HepG2 (cell line): ENCODE data around the gene NUP93. TPM values are rescaled to one million over a fixed set of nuclear protein-coding genes. Genes with fewer than 3 reads are reported as not detected.

Experiments used
- ATAC-seq: fragments of 200-7000 bp; cut with Tn5 transposase; 3 replicates; pipeline ENCODE4 v1.9.1; 2020; ENCODE audit warnings: mild to moderate bottlenecking, moderate library complexity
- BruUV-seq: library from RNA; stranded (reverse); fragments of 400-500 nt; replicated peaks from 2 replicates; lab custom pipeline; 2021; lab: Mats Ljungman, UMichigan
- CTCF ChIA-PET: fragments of 300-600 bp; formaldehyde crosslinking; extraction: SDS; loops from one replicate; lab custom pipeline; 2021; ENCODE audit warnings: low total read pairs, inconsistent platforms, low intra/inter-chr PET ratio; lab: Yijun Ruan, JAX
- POLR2A ChIA-PET: fragments of 350-600 bp; sonication (Branson Sonifier 250); formaldehyde crosslinking; loops from one replicate; lab custom pipeline; 2020; ENCODE audit warnings: antibody characterized with exemption, inconsistent platforms; lab: Yijun Ruan, JAX
- DNase-seq: peaks from one replicate; pipeline ENCODE4 v3.0.0-alpha.2; 2015; ENCODE audit warnings: low spot score
- FAIRE-seq: peaks from 3 replicates; lab custom pipeline; 2011; peaks lifted over from hg19 to GRCh38; lab: Jason Lieb, UNC
- H2AFZ ChIP-seq: one replicate; pipeline ENCODE4 v1.6.1; 2011; ENCODE audit warnings: low read length, inconsistent platforms
- H3K27ac ChIP-seq: fragments of 300-600 bp; 3 replicates; pipeline ENCODE4 v1.8.0; 2011; ENCODE audit warnings: mixed run types, mild to moderate bottlenecking, mixed read lengths, low read length, inconsistent platforms; ENCODE audit not compliant: insufficient read depth; ENCODE audit errors: extremely low read length
- H3K27me3 ChIP-seq, 2 experiments: fragments of 200-600 bp in 1 of 2; 2 replicates in 1 of 2; 3 replicates in 1 of 2; pipeline versions ENCODE4 v1.6.0 to v1.8.0; 2011; ENCODE audit warnings: low read length in 2 of 2, mild to moderate bottlenecking in 2 of 2, moderate library complexity in 2 of 2, inconsistent platforms in 1 of 2; ENCODE audit not compliant: insufficient read depth in 2 of 2, control insufficient read depth in 1 of 2
- H3K36me3 ChIP-seq, 2 experiments: fragments of 200-600 bp in 1 of 2; replicated peaks in 1 of 2; 2 replicates in 1 of 2; 3 replicates in 1 of 2; pipeline versions ENCODE4 v1.5.1 to v1.8.0; 2011; ENCODE audit warnings: low read length in 2 of 2, inconsistent platforms in 1 of 2; ENCODE audit not compliant: insufficient read depth in 2 of 2, control insufficient read depth in 1 of 2
- H3K4me1 ChIP-seq: 2 replicates; pipeline ENCODE4 v1.5.1; 2012; ENCODE audit warnings: low read length, inconsistent platforms; ENCODE audit not compliant: insufficient read depth
- H3K4me2 ChIP-seq: 2 replicates; pipeline ENCODE4 v1.6.0; 2011; ENCODE audit warnings: low read depth, low read length, inconsistent platforms
- H3K4me3 ChIP-seq, 3 experiments: fragments of 200-600 bp in 1 of 3; sonication (generic), shearing (Covaris generic) in 1 of 3; replicated peaks in 1 of 3; 2 replicates each; pipeline ENCODE4 v1.5.1; 2011 to 2016; ENCODE audit warnings: low read length in 3 of 3, inconsistent platforms in 2 of 3, low read depth in 2 of 3, mild to moderate bottlenecking in 2 of 3, control low read depth in 1 of 3, mixed read lengths in 1 of 3; ENCODE audit not compliant: insufficient read depth in 1 of 3
- H3K79me2 ChIP-seq: one replicate; pipeline ENCODE4 v1.6.1; 2011; ENCODE audit warnings: low read length, inconsistent platforms; ENCODE audit not compliant: insufficient read depth
- H3K9ac ChIP-seq: 2 replicates; pipeline ENCODE4 v1.6.0; 2011; ENCODE audit warnings: mild to moderate bottlenecking, low read depth, low read length, inconsistent platforms; ENCODE audit not compliant: insufficient read depth
- H3K9me3 ChIP-seq: 2 replicates; pipeline ENCODE4 v1.5.1; 2012; ENCODE audit warnings: mild to moderate bottlenecking, low read length
- H4K20me1 ChIP-seq: 2 replicates; pipeline ENCODE4 v1.6.0; 2011; ENCODE audit warnings: inconsistent platforms, mild to moderate bottlenecking, low read length, moderate library complexity; ENCODE audit not compliant: insufficient read depth
- MED13 ChIP-seq: sonication (generic); formaldehyde crosslinking; IDR thresholded peaks from 2 replicates; pipeline ENCODE4 v1.5.0; 2020; ENCODE audit warnings: missing genetic modification reagents
- NFKBIZ ChIP-seq: IDR thresholded peaks from 2 replicates; pipeline ENCODE4 v1.6.1; 2018; ENCODE audit warnings: missing genetic modification reagents, missing compliant biosample characterization
- RXRA ChIP-seq: sonication (generic); formaldehyde crosslinking; IDR thresholded peaks from 2 replicates; pipeline ENCODE4 v1.5.1; 2020; ENCODE audit warnings: missing genetic modification reagents
- ZNF274 ChIP-seq: sonication (generic); formaldehyde crosslinking; IDR thresholded peaks from 2 replicates; pipeline ENCODE4 v1.5.1; 2020; ENCODE audit warnings: mild to moderate bottlenecking, missing genetic modification reagents
- ZNF839 ChIP-seq: sonication (generic); formaldehyde crosslinking; IDR thresholded peaks from 2 replicates; pipeline ENCODE4 v1.4.0; 2020; ENCODE audit warnings: missing genetic modification reagents, mild to moderate bottlenecking, borderline replicate concordance
- ZNF883 ChIP-seq: sonication (generic); formaldehyde crosslinking; IDR thresholded peaks from 2 replicates; pipeline ENCODE4 v1.5.1; 2020; ENCODE audit warnings: mild to moderate bottlenecking, missing genetic modification reagents; ENCODE audit errors: not compliant biosample characterization
- WGBS: methylation state at CpG from one replicate; pipeline ENCODE4 v1.1.6; 2017; ENCODE audit warnings: low lambda C conversion rate; 5-methylcytosine and 5-hydroxymethylcytosine counted together
- in situ Hi-C: cut with HindIII; loops from 2 replicates; pipeline ENCODE4 v1.10.0; 2017; ENCODE audit warnings: low pct_unique_long_range_greater_than_20kb; ENCODE audit not compliant: extremely low pct_ligation_motif_present
- intact Hi-C: fragments of 100-400 bp; cut with micrococcal nuclease; formaldehyde crosslinking; loops from one replicate; pipeline ENCODE4 v1.10.0; 2022; ENCODE audit not compliant: unreplicated experiment
- polyA plus RNA-seq, 8 experiments: library from polyadenylated mRNA; depleted of rRNA in 3 of 8; stranded (reverse) in 7 of 8; unstranded in 1 of 8; fragments of >200 nt; fragmentation: Illumina TruSeq in 4 of 8; extraction: Trizol in 4 of 8; gene quantifications; 2 replicates each; pipeline versions ENCODE4 v1.2.1 to v1.2.3, GENCODE V29; 2011 to 2016; ENCODE audit warnings: low read depth in 4 of 8, missing spikeins in 1 of 8, mixed read lengths in 1 of 8; ENCODE audit not compliant: insufficient read depth in 1 of 8
- total RNA-seq, 5 experiments: library from RNA; depleted of rRNA; stranded (reverse); fragments of >200 nt; fragmentation: Illumina TruSeq; extraction: Trizol; gene quantifications; 2 replicates each; pipeline ENCODE4 v1.2.3, GENCODE V29; 2016; ENCODE audit warnings: low read depth in 1 of 5
- TF ChIP-seq, protein P1 (sequence below): sonication (generic); formaldehyde crosslinking; IDR thresholded peaks from 2 replicates; pipeline ENCODE4 v1.5.1; 2020; ENCODE audit warnings: mild to moderate bottlenecking, missing genetic modification reagents, borderline replicate concordance

The NUP93 gene
- total and polyA plus RNA-seq, 2 of the 13 experiments (the other 11 are each of a cell fraction or from before 2014, with no cell fraction given) = 58.5 to 140 TPM

DNA sequence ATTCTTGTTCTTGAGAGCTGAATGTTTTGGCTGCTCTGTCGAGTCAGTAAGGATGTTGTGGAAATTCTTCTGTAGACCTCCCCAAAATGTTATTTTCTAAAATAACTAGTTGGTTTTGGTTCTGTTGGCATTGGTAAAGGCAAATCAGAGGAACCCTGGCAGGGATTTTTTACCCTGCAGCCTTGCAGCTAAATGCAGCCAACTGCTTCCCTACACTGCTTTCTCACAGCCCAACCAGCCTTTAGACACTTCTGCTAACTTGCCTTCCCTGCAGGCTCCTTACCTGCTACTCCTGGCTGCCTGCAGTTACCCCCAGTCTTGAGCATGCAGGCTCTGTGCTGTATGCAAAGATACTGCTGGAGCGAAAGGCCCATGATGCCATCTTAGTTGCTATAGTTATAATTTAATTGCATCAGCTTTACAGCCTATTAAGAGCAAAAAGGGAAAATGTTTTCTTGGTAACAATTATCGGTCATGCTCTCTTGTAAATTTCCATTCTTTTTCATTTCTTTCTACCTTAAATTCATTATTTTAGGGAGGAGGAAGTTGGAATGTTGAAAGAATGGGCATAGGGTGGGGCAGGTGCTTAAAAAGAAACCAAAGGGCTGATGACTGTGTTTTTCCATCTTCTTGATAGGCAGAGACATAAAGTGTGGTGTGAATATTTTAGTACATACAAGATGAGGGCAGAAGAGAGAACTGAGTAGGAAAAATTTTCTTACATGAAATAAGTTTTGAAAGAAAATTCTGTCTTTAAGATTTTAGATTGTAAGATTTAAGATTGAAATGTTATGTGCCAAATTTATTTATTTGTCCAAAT, 20.0 kb downstream of the NUP93 start:
- no TSS peak for BruUV-seq

More for the DNA sequence above, 20.0 kb downstream of the NUP93 start:
- Histone ChIP-seq H3K27me3 (no peaks in the 10 kb centered on the region), H4K20me1 (0 out of 2 replicates have a peak, but pooled peaks cover under 1% of the 10 kb centered on the region), H3K4me3 (no peak overlapping the region), H3K36me3 (peaks cover 11 to 39% of the 10 kb centered on the region in 2 experiments), H3K79me2 (peaks cover 25% of the 10 kb centered on the region), H2AFZ (no peak overlapping the region), H3K9ac (no peak overlapping the region), H3K4me2 (no peak overlapping the region), H3K9me3 (peaks cover 11% of the 10 kb centered on the region), H3K4me1 (peaks cover 19% of the 10 kb centered on the region), H3K27ac (no peak overlapping the region)
- TF ChIP-seq ZNF839 (CRISPR knock-in tag) (no peak), MED13 (CRISPR knock-in tag) (no peak), ZNF883 (no peak), ZNF274 (CRISPR knock-in tag) (no peak), NFKBIZ (CRISPR knock-in tag) (no peak), RXRA (no peak)
- TF ChIP-seq, protein P1, sequence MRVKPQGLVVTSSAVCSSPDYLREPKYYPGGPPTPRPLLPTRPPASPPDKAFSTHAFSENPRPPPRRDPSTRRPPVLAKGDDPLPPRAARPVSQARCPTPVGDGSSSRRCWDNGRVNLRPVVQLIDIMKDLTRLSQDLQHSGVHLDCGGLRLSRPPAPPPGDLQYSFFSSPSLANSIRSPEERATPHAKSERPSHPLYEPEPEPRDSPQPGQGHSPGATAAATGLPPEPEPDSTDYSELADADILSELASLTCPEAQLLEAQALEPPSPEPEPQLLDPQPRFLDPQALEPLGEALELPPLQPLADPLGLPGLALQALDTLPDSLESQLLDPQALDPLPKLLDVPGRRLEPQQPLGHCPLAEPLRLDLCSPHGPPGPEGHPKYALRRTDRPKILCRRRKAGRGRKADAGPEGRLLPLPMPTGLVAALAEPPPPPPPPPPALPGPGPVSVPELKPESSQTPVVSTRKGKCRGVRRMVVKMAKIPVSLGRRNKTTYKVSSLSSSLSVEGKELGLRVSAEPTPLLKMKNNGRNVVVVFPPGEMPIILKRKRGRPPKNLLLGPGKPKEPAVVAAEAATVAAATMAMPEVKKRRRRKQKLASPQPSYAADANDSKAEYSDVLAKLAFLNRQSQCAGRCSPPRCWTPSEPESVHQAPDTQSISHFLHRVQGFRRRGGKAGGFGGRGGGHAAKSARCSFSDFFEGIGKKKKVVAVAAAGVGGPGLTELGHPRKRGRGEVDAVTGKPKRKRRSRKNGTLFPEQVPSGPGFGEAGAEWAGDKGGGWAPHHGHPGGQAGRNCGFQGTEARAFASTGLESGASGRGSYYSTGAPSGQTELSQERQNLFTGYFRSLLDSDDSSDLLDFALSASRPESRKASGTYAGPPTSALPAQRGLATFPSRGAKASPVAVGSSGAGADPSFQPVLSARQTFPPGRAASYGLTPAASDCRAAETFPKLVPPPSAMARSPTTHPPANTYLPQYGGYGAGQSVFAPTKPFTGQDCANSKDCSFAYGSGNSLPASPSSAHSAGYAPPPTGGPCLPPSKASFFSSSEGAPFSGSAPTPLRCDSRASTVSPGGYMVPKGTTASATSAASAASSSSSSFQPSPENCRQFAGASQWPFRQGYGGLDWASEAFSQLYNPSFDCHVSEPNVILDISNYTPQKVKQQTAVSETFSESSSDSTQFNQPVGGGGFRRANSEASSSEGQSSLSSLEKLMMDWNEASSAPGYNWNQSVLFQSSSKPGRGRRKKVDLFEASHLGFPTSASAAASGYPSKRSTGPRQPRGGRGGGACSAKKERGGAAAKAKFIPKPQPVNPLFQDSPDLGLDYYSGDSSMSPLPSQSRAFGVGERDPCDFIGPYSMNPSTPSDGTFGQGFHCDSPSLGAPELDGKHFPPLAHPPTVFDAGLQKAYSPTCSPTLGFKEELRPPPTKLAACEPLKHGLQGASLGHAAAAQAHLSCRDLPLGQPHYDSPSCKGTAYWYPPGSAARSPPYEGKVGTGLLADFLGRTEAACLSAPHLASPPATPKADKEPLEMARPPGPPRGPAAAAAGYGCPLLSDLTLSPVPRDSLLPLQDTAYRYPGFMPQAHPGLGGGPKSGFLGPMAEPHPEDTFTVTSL (CRISPR knock-in tag) = no peak
- in situ Hi-C loops = no loop called here
- POLR2A ChIA-PET = no interaction called here
- WGBS = 97% methylated on average over 3 of the region's 3 CpGs
- no peak for DNase-seq
- intact Hi-C loops = no loop called here
- ATAC-seq = no peak
- CTCF ChIA-PET = no interaction called here
- FAIRE-seq = no peak
